RCC 7860 (cell line): ENCODE measurements around the gene LBP.
"Not testable (repeated sequence)": the region's sequence is repeated elsewhere in the genome, so short reads cannot be mapped to it uniquely, and the experiment has no call there.

ENCODE experiments used
- DNase-seq: peaks from one replicate; pipeline ENCODE4 v3.0.0-alpha.2; 2015; ENCODE audit warnings: low spot score
- FAIRE-seq: peaks from 2 replicates; lab custom pipeline; 2012; peaks lifted over from hg19 to GRCh38; lab: Jason Lieb, UNC

The LBP gene

DNA sequence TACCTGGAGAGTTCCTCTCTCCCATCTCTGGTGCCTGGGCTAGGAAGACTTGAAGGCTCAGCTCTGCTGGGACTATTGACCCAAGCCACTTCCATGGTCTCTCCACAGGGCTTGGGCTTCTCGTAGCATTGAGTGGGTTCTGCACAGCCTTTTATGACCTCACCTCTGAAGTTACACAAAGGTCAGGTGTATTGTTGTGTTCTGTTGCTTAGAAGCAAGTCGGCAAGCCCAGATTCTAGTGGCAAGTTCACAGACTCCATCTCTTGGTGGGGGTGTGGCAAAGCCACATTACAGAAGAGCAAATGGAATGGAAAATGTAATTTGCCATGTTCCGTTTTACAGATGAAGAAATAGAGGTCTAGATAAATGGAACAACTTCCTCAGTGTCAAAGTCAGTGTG lies 28.9 kb upstream of the LBP start:
- no peak for DNase-seq
- FAIRE-seq = no peak

DNA sequence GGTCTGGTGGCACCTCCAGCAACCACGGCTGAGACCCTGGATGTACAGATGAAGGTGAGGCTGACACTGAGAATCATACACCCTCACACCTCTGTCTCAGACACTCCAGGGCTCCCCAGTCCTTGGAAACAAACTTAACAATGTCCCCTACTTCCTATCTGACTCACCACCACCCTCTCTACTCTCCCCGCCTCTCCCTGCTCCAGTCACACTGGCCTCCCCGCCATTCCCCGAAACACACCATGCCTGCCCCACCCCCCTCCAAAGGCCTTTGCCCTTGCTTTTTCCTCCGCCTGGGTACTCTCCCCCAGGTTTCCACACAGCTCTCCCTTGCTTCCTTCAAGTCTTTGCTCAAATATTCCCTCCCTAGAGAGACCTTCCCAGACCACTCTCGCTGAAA lies 26.1 kb upstream of the LBP start:
- FAIRE-seq = no peak

DNA sequence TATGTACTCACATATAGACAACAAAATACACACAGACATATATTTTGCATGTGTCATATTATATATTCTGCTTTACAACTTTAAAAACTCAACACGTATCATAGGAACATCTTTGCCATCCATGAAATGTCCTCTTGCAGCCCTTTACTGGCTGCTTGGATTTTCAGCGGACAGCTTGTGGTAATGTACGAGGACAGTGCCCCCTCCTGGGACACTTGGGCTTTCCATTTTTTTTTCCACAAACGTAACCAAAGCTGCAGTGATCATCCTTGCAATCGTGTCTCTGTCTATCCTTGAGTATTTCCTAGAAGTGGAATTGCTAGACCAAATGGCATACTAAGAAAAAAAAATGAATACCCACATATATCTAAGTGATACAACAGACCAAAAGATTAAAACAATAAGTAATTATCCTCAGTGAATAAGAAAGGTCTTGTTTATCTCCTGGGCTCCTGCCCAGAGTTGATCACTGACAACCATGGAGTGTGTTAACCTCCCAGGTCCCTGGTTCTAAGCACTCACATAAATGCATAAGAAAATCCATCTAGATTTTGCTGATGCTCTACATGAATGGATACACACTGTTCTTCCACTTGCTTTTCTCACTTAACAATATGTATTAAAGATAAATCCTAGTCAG lies 24.2 kb upstream of the LBP start:
- peak; percentile 71 for FAIRE-seq
- DNase-seq = peak; percentile 44

More for the DNA sequence above, 26.1 kb upstream of the LBP start:
- no peak for DNase-seq

DNA sequence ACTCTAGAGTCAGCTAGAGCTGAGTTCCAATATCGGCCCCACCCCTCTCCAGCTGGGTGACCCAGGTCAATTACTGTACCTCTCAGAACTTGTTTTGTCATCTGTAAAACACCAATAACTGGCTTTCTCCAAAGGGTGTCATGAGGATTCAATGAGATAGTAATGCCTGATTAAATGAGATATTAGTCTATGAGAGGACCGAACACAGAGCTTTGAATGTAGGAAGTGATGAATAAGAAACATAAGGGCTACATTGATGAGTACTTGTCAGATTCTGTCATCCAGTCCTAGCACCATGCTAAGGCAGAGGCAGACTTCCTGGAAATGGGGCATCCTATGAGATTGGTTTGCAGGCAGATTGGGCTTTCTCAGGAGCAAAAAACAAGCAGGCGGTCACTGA lies 22.1 kb upstream of the LBP start:
- no peak for FAIRE-seq
- DNase-seq = no peak

DNA sequence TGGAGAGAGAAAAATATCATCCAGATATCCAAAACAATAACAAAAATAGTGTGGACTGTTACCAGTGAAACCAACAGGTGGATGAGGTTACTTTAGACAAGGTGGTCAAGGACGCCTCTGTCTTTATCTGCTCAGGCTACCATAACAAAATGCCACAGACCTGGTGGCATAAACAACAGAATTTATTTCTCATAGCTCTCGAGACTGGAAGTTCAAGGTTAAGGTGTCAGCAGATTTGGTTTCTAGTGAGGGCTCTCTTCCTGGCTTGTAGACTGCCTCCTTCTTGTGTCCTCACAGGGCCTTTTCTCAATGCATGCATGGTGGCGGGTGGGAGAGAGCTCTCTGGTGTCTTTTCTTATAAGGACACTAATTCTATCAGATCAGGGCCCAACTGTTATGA lies 21.1 kb upstream of the LBP start:
- FAIRE-seq = no peak
- no peak for DNase-seq

DNA sequence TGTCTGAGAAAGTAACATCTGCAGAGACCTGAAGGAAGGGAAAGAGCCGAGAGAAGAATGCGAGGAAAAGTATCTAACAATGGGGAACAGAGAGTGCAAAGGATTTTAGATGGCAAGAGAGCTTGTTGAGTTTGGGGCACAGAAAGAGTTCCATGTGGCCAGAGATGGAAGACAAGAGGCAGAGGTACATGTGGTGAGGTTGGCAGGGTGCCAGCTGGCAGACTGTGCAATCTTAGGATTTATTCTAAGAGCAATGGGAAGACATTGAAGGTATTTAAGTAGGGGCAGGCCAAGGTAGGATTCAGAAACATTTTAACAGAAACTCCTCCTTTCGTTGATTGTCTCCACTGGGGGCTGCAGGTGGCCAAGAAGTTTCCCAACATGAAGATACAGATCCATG lies 20.4 kb upstream of the LBP start:
- FAIRE-seq = no peak
- no peak for DNase-seq

DNA sequence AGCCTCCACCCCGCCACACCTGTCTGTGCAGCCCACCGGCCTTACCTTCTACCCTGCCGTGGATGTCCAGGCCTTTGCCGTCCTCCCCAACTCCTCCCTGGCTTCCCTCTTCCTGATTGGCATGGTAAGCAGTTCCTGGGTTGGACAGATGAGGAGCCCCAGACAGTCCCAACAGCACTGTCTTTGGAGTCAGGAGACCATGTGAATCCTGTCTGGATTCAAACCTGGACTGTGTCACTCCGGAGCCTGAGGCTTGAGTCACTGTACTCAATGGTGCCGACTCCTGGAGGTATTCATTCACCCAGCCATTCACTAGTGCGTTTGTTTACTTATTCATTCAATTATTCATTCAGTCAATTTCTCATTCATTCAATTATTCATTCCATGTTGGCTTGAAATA lies 20.0 kb upstream of the LBP start:
- DNase-seq = no peak
- no peak for FAIRE-seq

DNA sequence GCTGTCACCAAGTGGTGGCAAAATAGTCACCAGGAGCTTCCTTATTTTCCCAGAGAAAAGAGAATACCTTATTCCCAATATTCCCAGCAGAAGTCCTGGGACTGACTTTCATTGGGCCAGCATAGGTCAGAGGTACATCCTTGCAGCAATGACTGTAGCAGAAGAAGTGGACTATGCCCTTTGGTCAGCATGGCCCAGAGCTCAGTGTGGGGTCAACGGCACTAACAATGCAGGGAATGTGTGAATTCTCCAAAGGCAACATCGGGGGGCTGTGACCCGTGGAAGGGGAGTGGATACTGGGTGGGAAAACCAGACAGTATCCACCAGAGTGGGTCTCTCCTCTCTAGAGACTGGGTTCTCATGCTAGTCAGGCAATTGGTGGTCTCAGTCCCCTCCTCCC lies 15.6 kb upstream of the LBP start:
- DNase-seq (no peak), FAIRE-seq (no peak)

DNA sequence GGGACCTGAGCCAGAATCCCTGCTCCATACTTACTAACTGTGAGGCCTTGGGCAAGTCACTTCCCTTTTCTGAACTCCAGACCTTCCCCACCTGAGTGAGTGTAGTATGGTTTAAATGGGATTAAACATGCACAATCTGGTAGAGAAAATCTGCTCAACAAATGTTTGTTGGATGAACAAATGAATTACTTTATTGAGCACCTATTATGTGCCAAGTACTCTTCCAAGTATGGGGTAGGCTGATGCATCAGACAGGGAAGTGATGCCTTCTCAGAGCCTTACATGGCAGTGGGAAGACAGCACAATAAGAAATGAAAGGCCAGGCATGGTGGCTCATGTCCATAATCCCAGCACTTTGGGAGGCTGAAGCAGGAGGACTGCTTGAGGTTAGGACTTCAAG lies 15.0 kb upstream of the LBP start:
- FAIRE-seq = no peak
- DNase-seq = no peak

DNA sequence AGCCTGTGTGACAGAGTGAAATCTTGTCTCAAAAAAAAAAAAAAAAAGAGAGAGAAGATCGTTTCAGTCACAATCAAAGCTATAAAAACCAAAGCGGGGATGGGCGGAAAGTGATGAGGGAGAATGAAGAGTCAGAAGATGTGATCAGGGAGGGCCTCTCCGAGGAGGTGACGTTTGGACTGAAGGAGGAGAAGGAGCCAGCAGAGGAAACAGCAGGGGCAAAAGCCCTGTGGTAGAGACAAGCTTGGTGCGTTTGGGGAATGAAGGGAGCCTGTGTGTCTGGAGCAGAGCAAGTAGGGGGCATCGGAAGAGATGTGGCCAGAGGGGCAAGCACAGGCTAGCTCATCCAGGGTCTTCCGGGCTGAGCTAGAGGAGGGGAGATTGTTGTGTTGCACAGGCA lies 14.5 kb upstream of the LBP start:
- DNase-seq (no peak), FAIRE-seq (no peak)

DNA sequence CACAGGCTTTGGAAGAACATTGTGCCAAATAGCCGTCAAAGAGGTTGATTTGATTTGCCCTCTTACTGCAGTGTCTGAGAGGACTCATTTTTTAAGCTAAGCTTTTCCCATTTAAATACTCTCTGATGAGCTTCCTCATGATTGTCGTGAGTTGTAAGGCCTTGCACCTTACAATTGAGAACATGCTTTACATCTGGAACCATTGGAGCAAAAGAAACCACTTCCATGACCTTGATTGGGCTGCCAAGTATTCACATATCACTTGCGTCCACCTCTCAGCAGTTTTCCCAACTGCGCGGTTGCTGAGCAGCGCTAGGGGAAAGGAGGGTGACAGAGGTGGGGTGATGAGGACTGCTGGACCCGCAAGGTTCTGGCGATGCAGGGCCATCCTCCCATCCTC lies 12.3 kb upstream of the LBP start:
- DNase-seq (no peak), FAIRE-seq (no peak)

DNA sequence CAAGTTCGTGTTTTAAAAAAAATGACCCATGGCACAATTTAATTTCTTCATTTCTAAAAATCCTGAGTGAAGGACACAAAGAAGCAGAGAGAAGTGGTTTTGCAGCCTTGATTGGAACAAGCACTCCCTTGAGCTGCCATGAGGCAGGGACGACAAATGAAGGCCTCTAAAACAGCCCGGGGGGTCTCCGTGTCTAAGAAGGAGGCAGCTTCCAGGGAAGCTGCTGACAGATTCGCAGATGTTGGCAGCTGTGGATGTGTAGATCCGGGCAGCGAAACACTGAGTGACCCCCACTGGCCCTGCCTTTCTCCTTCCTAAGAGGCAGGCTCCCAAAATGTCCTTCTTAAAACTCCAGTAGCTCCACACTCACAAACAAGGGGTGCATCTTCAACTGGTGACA lies 9.6 kb upstream of the LBP start:
- no peak for FAIRE-seq
- no peak for DNase-seq

DNA sequence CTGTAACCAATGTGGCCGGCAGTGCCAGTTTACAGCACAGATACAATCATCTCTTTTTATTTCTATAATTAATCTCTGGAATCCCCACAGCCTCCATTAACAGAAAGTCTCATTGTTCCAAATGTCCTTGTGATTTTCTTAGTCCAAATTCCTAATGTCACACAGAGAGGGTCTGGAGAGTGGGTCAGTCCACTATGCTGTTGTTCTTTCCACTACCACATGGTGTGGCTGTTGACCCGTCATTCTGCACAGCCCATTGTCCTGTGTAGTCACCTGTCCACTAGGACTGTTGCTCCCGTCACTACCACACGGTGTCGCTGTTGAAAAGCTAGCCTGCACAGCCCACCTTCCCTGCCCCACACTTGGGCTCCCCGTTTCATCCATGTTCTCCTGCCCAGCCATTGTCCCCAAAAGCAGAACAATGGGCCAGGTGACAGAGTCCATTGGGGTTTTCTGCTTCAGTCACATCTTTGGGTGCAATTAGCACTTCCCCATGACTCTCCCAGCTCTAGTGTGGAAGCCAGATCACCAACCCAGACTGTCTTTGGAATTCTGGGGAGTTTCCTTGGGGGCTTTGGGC lies 8.6 kb upstream of the LBP start:
- DNase-seq (peak; percentile 36), FAIRE-seq (no peak)

DNA sequence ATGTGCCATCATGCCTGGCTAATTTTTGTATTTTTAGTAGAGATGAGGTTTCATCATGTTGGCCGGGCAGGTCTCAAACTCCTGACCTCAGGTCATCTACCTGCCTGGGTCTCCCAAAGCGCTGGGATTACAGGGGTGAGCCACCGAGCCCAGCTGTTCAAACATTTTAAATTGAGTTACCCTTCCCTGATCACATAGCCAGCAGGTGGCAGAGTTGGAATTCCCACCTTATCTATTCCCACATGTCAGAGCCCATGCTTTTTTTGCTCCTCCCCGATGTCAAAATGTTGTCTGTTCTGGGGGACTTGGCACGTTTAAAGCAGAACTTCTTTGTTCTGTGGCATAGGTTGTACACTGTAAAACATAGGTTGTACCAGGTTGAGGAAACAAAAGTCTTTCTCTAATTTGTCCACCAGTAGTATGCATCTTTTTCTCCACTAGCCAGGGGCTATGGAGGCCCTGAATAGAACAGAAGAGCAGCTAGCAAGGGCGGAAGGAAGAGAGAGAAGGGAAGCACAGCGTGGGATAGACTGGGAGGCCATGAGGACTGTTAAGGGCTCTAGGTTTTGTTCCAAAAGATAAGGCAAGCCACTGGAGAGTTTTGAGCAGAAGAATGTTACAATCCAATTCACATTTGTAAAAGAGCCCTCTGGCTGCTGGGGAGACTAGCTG lies 7.3 kb upstream of the LBP start:
- DNase-seq (no peak), FAIRE-seq (no peak)

DNA sequence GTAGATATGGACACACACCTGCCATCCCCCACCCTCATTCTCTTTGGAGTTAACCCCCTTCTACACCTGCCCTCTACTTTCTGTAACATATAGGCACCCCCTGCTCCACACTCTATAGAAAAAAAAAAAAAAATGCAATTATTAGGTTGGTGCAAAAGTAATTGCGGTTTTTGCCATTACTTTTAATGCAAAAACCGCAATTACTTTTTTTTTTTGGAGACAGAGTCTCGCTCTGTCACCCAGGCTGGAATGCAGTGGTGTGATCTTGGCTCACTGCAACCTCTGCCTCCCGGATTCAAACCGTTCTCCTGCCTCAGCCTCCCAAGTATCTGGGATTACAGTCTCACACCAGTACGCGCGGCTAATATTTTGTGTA lies 6.8 kb upstream of the LBP start:
- DNase-seq, FAIRE-seq: not testable (repeated sequence)

DNA sequence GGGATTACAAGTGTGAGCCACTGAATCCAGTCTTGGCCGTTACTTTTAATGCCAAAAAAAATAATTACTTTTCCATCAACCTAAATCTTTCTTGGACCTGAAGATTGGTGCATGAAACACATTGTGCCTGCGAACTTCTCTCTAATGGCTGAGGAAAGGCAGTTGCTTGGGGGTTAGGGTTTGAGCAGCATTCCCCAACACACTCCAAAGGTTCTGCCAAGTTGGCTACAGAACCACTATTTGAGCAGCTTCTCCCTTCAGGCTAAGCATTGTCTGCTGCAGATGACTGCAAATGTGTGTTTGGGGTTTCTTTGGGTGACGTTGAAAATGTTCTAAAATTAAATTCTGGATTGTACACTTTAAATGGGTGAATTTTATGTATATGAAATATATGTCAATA lies 6.3 kb upstream of the LBP start:
- FAIRE-seq = no peak
- DNase-seq = no peak

DNA sequence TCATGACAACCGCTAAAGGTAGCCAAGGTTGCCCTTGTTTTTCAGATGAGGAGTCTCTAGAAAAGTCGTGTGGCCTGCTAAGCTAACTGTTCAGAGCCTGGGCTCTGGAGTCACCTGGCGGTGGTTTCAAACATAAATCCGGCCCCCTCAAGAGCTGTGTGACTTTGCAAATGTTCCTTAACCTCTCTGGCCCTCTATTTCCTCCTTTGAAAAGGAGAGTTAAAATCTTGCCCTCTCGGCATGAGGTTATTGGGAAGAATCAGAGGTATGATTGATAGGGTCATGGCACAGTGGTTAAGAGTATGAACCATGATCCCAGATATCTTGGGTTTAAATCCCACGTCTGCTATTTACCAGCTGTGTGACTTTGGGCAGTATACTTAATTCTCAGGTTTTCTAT lies 5.6 kb upstream of the LBP start:
- FAIRE-seq (no peak), DNase-seq (no peak)

DNA sequence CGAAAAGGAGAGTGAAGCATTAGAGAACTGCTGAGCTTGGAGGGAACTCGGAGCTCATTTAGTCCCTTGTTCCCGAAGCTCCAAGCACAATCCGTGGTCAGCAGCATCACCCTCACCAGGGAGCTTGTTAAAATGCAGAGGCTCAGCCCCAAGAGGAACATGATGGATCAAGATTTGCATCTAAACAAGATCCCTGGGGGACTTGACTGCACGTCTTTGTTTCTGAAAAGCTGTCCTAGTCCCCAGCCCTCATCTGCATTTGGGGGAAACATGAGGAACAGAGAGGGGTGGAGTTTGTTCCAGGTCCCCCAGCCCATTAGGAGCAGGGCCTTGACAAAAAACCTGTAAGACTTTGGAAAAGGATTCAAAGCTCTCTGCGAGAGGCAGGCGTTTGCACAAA lies 4.1 kb upstream of the LBP start:
- no peak for DNase-seq
- no peak for FAIRE-seq

DNA sequence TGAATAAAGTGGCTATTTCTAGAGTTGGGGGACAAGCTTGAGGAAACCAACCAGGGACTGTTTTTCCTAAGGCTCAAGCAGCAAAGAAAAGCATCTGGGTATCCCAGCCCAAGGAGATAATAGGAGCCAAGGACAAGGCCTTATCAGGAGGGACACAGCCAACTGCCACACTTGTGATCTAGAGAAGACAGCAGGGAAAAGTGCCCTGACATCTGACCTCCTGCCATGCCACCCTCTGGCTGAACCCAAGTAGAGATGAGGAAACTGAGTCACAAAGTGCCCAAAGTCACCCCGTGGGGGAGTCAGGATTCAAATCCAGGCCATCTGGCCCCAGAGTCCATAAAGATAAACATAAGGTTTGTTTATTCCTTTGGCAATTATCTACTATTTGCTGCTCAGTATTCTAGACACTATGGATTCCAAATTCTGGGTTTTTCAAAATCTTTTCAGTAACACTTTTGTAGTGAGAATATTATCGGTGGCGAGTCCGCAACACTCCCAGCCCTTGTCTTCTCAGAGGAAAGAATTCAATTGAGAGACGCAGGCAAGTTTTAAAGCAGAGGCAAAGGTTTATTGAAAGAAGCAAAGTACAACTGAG lies 3.5 kb upstream of the LBP start:
- no peak for FAIRE-seq
- no peak for DNase-seq

DNA sequence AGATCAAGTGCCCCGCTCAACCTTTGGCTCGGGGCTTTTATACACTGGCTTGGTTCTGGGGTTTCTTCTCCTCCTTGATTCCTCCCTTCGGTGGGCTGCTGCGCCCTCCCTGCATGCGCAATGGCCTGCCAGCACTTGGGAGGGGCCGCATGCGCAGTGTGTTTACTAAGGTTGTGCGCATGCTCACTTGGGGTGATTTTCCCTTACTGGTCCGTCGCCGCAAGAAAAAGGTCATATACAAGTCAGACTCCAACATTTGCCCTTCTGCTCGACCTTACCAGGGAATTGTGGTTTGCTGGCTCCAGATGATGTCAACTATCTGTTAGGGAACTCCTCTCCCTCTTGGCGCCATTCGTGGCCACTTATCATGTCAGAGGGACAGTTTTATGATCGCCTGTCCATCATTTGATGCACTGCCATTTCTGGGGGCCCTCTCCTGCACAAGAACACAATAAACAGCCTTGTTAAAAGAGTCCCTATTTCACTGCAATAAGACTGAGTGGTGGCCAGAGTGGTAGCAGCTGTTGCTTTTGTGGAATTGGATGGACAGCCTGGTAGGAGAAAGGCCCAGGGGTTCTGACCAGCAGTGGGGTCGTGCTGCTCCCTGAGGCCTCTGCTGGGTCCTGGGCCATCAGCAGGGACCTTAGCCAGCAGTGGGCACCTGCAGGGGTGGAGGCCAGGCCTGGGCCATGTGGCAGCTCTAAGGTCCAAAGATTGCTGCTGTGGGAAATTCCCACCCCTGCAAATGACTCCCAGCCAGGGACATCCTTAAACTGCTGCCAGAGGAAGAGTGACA lies 2.8 kb upstream of the LBP start:
- no peak for DNase-seq
- FAIRE-seq = no peak

DNA sequence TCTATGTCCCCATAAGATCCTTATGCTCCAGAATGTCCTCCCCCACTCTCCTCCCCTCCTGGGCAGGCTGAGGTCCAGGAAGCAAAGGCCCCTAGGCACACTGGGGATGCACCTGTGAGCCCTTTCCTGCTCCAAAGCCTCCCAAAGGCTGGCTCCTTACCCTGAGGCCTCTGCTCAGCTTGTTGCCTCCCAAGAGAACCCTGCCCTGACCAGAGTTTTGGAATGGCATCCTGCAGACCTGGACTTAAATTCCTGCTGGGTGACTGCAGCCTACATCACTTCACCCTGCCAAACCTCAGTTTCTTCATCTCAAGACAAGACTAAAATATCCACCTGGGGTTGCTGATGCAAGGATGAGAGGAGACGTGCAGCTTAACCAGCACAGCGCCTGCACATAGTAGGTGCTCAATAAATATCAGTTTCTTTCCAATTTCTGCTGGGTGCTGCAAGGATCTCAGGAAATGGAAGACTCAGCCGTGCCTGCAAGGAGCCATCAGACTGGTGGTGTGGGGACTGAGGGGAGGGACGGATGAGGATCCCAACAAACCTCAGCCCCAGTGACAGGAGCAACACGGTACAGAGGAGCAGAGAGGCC lies 2.1 kb upstream of the LBP start:
- DNase-seq = no peak
- no peak for FAIRE-seq
